Fibroblast of skin of abdomen (primary cell): Measurements from ENCODE around the gene ARR3. TPM values are rescaled to one million over a fixed set of nuclear protein-coding genes. Genes with fewer than 3 reads are reported as not detected.
A peak's percentile ranks its signal among the peaks of the same experiment; 100 is the strongest.
"Not testable (repeated sequence)": the region's sequence is repeated elsewhere in the genome, so short reads cannot be mapped to it uniquely, and the experiment has no call there.

Experiments
- DNase-seq: peaks from one replicate; pipeline ENCODE4 v3.0.0-alpha.2; 2013
- polyA plus RNA-seq, 2 experiments: library from polyadenylated mRNA; unstranded; fragments of 120-200 nt; gene quantifications; one replicate each; pipeline ENCODE4 v1.2.1, GENCODE V29; 2013; ENCODE audit not compliant: insufficient read length in 2 of 2

The ARR3 gene
- polyA plus RNA-seq (2013, experiment 1 of 2; ENCODE audit: insufficient read length) = 0.28 TPM
- polyA plus RNA-seq (2013, experiment 2 of 2; ENCODE audit: insufficient read length) = 0.11 TPM

- DNase-seq = no peak
Measured at GRCh38 chrX:70268034-70268433, at the start of gene ARR3. ARR3 (plus strand) TSS chrX:70268334; CDS start chrX:70269386, 1,052 bp downstream.

- DNase-seq = no peak
Measured at GRCh38 chrX:70219938-70220764, 48.0 kb upstream of the ARR3 start.

DNA sequence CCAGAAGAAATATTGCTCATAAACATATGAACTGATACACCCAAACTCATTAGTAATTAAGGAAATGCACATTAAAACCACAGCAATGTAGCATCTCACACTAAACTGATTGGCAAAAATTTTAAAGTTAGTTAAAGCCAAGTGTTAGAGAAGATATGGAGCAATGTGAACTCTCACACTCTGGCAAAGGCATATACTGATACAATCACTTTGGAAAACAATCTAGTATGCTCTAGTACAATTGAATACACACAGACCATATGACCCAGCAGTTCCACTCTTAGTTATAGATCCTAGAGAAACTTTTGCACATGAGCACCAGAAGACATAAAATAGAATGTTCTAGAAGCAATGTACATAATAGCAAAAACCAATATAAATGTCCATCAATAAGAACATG, 42.1 kb upstream of the ARR3 start:
- no peak for DNase-seq

GRCh38 chrX:70226687-70227086, 41.4 kb upstream of the ARR3 start:
- no peak for DNase-seq

DNA sequence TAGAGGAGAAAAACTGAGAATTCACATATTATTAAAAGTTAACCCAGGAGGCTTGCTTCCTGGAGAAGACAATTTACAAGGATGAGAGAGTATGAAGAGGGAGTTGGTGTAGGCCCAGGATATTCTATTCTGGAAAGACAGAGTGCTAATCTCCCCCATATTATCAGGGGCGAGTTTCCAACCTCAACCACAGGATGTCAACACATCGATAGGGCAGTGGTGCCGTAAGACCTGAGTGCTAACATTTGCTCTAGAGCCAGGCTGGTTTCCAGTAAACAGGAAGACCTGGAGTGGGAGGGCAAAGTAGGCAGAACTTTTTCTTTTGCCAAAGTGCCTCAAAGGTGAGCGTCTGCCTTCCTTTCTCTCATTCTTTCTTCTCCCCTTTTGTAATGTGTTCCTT, 36.5 kb upstream of the ARR3 start:
- DNase-seq = no peak

DNA sequence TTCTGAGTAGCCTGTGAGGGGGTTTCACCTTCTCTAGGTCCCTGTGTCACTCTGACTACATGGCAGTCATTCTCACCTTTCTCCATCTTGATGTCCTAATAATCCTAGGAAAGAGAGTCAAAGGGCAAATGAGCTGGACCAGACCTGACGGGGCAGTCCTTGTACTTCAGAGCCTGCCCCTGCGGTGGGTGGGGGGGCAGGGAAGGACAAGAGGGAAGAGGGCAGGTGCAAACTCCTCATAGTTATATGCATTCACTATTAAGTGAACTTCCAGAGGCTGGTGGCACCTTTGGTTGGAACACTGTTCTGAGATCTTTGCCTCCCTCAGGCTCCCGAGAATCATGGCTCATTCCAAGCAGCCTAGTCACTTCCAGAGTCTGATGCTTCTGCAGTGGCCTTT, 33.8 kb upstream of the ARR3 start, which contains the start of gene AWAT1:
Gene AWAT1, plus strand, starts transcription at position 301 of the 400 bp plus-strand sequence. Its CDS starts 41 bp downstream, at position 342.
- DNase-seq = no peak

GRCh38 chrX:70240751-70241150, 27.4 kb upstream of the ARR3 start:
- no peak for DNase-seq

DNA sequence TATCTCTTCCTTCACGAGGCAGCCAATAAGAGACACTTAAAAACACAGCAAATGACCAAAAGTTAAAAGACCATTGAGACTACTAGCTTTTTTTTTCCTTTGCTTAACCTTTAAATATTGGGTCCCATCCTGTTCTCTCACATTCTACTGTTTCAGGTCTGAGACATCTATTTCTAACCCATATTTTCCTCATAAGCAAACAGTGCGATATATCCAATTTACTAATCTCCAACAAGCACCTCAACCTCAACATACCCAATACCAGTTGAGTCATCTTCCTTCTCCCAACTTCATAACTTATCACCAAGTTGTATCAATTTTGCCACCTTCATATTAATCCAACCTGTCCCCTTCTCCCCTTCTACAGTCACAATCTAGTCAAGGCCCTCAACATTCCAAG, 26.6 kb upstream of the ARR3 start:
- DNase-seq = no peak

DNA sequence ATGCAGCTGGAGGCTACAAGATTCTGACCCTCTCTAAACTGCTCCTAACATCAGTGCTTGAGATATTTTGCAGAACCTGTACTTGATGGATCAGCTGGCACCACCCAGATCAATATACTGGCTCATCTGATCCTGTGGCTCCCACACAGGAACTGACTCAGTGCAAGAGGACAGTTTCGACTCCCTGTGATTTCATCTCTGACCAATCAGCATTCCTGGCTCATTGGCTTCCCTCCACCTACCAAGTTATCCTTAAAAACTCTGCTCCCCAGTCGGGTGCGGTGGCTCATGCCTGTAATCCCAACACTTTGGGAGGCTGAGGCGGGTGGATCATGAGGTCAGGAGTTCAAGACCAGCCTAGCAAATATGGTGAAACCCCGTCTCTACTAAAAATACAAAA, 24.5 kb upstream of the ARR3 start:
- not testable (repeated sequence) for DNase-seq

GRCh38 chrX:70244881-70245280, 23.3 kb upstream of the ARR3 start:
- DNase-seq = no peak

- no peak for DNase-seq
Measured at GRCh38 chrX:70247252-70247651, 20.9 kb upstream of the ARR3 start.

GRCh38 chrX:70252491-70252890, 15.6 kb upstream of the ARR3 start:
- DNase-seq = no peak

- no peak for DNase-seq
Measured at GRCh38 chrX:70253377-70254062, 14.6 kb upstream of the ARR3 start.

DNA sequence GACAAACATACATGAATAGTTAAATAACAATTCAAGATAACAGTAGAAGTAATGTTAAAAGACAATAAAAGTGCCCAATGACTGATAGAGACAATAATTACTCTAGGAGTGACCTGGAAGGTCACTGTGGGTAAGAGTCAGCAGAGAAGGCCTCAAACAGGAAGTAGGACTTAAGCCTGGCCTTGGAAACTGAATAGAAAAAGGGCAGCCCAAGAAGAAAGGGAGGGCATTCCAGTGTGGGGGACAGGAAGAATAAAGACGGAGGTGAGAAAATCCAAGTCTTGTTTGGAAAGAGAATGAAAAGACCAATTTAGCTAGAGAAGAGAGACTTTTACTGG, 14.1 kb upstream of the ARR3 start:
- no peak for DNase-seq

GRCh38 chrX:70254909-70255308, 13.2 kb upstream of the ARR3 start:
- DNase-seq = no peak

DNA sequence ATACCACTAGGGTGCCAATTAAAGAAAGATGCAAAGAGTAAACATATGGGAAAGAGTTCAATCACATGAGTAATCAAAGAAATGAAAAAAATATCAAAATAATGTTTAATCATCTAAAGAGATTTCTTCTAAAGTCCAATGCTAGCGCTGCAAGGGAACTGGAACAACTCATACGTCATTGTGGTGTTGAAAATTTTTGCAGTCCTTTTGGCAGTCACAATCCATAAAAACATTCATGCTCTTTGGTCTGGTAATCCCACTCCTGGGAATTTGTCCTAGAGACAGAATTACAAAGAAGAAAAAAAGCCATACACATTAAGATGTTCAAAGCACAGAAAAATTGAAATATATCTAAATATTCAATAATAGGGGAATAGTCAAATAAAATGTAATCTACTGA, 12.7 kb upstream of the ARR3 start:
- no peak for DNase-seq

DNA sequence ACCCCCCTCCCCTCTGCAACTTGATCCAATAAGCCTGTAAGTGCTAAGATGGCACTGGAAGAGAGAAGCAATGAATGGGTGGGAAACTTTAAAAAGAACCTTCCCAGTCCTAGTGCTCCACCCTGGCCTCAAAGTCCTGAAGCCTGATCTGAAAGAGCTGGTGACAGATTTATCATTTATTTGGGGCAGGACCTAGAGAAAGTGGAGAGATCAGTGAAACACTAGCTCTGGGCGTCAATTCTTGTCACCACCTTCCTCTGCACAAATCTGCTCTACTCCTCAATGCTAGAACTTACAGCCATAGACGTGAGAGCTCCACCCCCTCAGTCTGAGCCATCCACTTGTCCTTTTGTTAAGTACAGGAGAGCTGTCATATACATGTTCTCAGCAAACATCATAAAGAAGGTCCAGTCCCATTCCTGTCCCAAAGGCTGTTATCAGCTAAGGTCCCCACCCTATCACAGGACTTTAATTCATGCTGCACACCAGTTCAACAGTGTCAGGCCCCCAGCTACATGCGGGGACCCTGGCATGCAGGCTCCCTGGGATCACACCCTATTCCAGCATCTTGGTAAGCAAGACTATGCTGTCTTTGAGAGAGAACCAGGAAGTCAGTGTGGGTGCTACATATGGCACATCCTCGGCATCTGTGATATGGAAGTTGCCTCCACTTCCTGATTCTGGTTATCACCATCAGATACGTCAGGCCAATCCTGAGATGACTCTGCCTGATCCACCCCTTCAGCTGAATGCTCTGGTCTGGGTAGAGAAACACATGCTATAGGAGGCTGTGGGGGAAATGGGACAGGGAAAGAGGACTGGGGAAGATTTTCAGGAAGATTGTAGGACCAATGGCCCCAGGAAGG, 10.5 kb upstream of the ARR3 start:
- no peak for DNase-seq

GRCh38 chrX:70260104-70260503, 8.0 kb upstream of the ARR3 start, which contains the start of gene P2RY4:
P2RY4 (minus strand) TSS chrX:70260204; CDS start chrX:70259624, 580 bp downstream.
- DNase-seq = no peak

DNA sequence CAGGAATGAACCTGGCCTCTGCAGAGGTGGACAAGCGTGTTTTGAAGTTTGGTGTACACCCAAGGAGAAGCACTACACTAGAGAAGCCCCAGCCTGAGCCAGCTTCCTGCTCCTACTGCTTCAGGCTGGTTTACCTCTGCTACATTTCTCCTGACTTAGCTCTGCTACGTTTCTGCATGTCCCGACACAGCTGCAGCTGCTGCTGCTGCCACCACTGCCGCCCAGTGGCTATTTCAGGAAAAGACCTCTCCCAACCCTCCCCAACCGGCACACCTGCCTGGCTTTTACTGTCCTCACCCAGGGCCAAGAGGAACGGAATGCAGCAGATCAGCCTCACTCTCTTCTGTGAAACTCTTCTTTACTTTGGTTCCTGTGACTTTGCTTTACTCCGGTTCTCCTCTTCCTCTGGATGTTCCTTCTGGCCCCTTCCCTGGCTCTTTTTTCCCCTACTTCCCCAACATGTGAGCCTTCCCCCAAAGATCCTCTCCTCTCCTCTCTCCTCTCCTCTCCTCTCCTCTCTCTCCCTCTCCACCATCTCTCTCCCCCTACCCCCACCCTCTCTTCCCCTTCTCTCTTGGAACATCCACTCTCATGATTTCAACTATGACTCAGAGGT, 5.1 kb upstream of the ARR3 start:
- peak; percentile 15 for DNase-seq

DNA sequence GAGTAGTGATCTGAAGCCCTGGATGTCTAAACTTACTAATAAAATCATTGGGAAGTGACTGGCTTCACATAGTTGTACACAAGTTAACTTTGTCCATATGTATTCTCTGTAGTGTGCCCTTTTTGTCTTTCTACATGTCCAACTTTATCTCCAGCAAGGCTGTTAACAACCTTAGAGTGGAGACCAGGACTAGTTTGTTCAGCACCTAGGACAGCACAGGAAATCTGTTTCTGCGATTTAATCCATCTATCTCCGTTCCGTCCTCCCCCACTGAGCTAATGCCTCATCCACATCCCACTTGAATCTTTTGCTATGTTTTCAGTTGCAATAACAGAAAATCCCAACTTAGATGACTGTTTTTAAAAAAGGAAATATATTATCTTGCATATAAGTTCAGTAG, 3.4 kb upstream of the ARR3 start:
- no peak for DNase-seq

- not testable (repeated sequence) for DNase-seq
Measured at GRCh38 chrX:70274029-70274428, 5.9 kb downstream of the ARR3 start.

GRCh38 chrX:70279081-70279480, 10.9 kb downstream of the ARR3 start:
- no peak for DNase-seq
